Colonic mucosa (tissue), 4 donors: ENCODE data around the gene EFHC2. TPM values are rescaled to one million over a fixed set of nuclear protein-coding genes. Genes with fewer than 3 reads are reported as not detected.
A peak's percentile ranks its signal among the peaks of the same experiment; 100 is the strongest.
"Not testable (repeated sequence)": the region's sequence is repeated elsewhere in the genome, so short reads cannot be mapped to it uniquely, and the experiment has no call there.

ENCODE experiments used
- DNase-seq: peaks from one replicate; pipeline ENCODE4 v3.0.0-alpha.2; 2020
- H3K27ac ChIP-seq: fragments of 200-600 bp; one replicate; pipeline ENCODE4 v1.8.0; 2021
- H3K27me3 ChIP-seq: fragments of 200-600 bp; one replicate; pipeline ENCODE4 v1.8.0; 2021
- H3K36me3 ChIP-seq: fragments of 200-600 bp; one replicate; pipeline ENCODE4 v1.8.0; 2021
- H3K4me1 ChIP-seq: fragments of 200-600 bp; one replicate; pipeline ENCODE4 v1.8.0; 2021; ENCODE audit warnings: mild to moderate bottlenecking
- H3K4me3 ChIP-seq: fragments of 200-600 bp; one replicate; pipeline ENCODE4 v1.8.0; 2021
- H3K9ac ChIP-seq, 2 donors: one replicate each; pipeline ENCODE4 v1.7.0; 2013; ENCODE audit warnings: control low read depth in 2 of 2, low read depth in 2 of 2, low read length in 2 of 2
- H3K9me3 ChIP-seq: fragments of 200-600 bp; one replicate; pipeline ENCODE4 v1.8.0; 2021
- intact Hi-C: fragments of 100-400 bp; cut with DNase I; formaldehyde crosslinking; loops from one replicate; pipeline ENCODE4 v1.14.1; 2022
- total RNA-seq, 2 donors: library from RNA; stranded (reverse); fragmentation: NEBNext Ultra II Directional in 1 of 2; extraction: Animal tissue kit (Norgen Biotek cat#: 25700) in 1 of 2; gene quantifications; one replicate each; pipeline ENCODE4 v1.2.1, GENCODE V29; 2021
- TF ChIP-seq, protein P1 (sequence below): fragments of 200-600 bp; IDR thresholded peaks from one replicate; pipeline ENCODE4 v1.8.0; 2022; ENCODE audit warnings: antibody characterized with exemption, mild to moderate bottlenecking
- donor health status: healthy.
- donor health status: DM: no; HTN: no; CAD: no.
- donor health status: DM: no; HTN: no; CAD: no.

Gene EFHC2
- total RNA-seq, 2 donors from 2014 or later, result 0.57 to 2.0 TPM

DNA sequence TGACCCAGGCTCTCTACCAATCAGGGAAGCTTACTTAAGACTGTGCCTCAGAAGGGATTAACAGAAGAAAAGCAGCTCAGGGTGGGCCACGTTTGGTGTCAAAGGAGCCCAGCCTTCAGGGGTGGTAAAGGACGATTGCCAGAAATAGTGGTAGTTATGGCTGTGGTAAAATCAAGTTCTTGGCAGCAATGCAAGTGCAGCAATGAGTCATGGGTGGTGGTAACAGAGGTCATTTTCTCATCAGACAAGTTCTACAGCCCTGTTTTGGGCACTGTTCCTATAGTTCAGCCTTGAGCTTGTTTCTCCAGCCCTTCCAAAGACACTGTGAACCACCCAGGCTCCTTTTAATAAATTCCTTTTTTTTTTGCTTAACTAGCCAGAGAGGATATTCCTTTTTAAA, 120.3 kb downstream of the EFHC2 start:
- Histone ChIP-seq H3K27me3 (no peaks in the 10 kb centered on the region), H3K4me3 (no peak overlapping the region), H3K4me1 (no peaks in the 10 kb centered on the region), H3K27ac (no peak overlapping the region), H3K9ac (no peak overlapping the region), H3K36me3 (no peaks in the 10 kb centered on the region), H3K9me3 (no peaks in the 10 kb centered on the region)
- TF ChIP-seq, protein P1, sequence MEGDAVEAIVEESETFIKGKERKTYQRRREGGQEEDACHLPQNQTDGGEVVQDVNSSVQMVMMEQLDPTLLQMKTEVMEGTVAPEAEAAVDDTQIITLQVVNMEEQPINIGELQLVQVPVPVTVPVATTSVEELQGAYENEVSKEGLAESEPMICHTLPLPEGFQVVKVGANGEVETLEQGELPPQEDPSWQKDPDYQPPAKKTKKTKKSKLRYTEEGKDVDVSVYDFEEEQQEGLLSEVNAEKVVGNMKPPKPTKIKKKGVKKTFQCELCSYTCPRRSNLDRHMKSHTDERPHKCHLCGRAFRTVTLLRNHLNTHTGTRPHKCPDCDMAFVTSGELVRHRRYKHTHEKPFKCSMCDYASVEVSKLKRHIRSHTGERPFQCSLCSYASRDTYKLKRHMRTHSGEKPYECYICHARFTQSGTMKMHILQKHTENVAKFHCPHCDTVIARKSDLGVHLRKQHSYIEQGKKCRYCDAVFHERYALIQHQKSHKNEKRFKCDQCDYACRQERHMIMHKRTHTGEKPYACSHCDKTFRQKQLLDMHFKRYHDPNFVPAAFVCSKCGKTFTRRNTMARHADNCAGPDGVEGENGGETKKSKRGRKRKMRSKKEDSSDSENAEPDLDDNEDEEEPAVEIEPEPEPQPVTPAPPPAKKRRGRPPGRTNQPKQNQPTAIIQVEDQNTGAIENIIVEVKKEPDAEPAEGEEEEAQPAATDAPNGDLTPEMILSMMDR, result no peak
- DNase-seq, result peak; percentile 73
- intact Hi-C loops, result no loop called here

- TF ChIP-seq, protein P1, result no peak
- intact Hi-C loops, result no loop called here
Measured at GRCh38 chrX:44218465-44218864, 125.0 kb downstream of the EFHC2 start.

DNA sequence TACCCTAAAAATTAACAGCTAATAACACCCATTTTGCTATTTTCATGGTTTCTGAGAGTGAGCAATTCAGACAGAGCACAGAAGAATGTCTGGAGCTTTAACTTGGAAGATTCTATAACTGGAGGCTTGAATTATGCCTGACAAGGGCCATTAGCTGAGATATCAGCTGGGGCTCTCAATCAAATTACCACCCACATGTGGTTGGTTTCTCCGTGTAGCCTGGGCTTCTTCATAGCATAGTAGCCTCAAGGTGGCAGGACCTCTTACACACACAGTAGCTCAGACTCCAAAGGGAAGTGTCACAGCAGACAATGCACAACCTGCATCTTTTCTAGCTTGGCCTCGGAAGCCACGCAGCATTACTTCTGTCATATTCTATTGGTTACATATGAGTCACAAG, 127.3 kb downstream of the EFHC2 start:
- Histone ChIP-seq H3K9ac (no peak overlapping the region), H3K4me3 (no peak overlapping the region), H3K4me1 (no peaks in the 10 kb centered on the region), H3K27me3 (no peaks in the 10 kb centered on the region), H3K9me3 (no peaks in the 10 kb centered on the region), H3K27ac (no peak overlapping the region), H3K36me3 (no peaks in the 10 kb centered on the region)
- DNase-seq, result no peak
- TF ChIP-seq, protein P1, result no peak
- intact Hi-C loops, result no loop called here

More at GRCh38 chrX:44218465-44218864, 125.0 kb downstream of the EFHC2 start:
- H3K27ac ChIP-seq, result no peak overlapping the region
- H3K9ac ChIP-seq, result no peak overlapping the region
- H3K4me1 ChIP-seq, result no peaks in the 10 kb centered on the region
- H3K9me3 ChIP-seq, result no peaks in the 10 kb centered on the region
- no peak for DNase-seq
- no peaks in the 10 kb centered on the region for H3K27me3 ChIP-seq
- no peaks in the 10 kb centered on the region for H3K36me3 ChIP-seq
- no peak overlapping the region for H3K4me3 ChIP-seq

DNA sequence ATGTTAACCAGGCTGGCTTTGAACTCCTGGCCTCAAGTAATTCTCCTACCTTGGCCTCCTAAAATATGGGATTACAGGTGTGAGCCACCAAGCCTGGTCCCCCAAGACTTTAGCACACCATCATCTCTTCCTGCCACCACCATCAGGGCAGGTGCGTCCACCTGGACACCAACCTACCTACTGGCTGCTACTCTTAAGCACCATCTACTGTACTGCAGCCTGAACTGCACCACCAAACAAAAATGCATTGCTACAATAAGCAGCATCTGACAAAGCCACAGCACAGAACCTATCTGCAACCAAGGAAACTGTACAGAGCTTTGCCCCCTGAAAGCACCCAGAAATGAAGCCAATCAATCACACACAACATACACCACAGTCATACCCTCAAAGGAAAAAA, 139.7 kb downstream of the EFHC2 start:
- Histone ChIP-seq H3K9ac (no peak overlapping the region), H3K27ac (no peak overlapping the region), H3K9me3 (no peaks in the 10 kb centered on the region), H3K4me1 (no peaks in the 10 kb centered on the region), H3K27me3 (no peaks in the 10 kb centered on the region), H3K4me3 (no peak overlapping the region), H3K36me3 (no peaks in the 10 kb centered on the region)
- no peak for DNase-seq
- TF ChIP-seq, protein P1, result no peak
- intact Hi-C loops, result no loop called here

DNA sequence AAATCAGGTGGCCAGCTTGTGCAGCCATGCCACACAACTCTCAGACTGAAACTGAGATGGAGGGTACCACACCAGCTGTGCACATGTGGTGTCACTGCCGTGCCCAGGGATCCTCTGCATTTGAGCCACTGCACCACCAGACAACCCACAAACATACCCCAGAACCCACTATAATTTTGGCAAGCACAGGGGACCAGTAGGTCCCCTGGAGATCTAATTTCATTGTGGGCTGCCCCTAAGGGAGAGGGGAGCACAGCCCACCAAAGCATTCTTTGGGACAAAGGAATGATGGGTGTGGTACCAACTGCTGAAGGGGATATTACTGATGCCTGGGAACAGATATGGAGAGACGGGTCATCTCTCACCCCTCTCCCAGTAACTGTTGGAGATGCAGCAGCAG, 140.9 kb downstream of the EFHC2 start:
- H3K9ac ChIP-seq, result no peak overlapping the region
- intact Hi-C loops, result no loop called here
- no peak overlapping the region for H3K27ac ChIP-seq
- no peaks in the 10 kb centered on the region for H3K9me3 ChIP-seq
- no peaks in the 10 kb centered on the region for H3K36me3 ChIP-seq
- no peaks in the 10 kb centered on the region for H3K27me3 ChIP-seq
- H3K4me1 ChIP-seq, result no peaks in the 10 kb centered on the region
- no peak overlapping the region for H3K4me3 ChIP-seq
- TF ChIP-seq, protein P1, result no peak
- no peak for DNase-seq

- Histone ChIP-seq H3K27me3 (no peaks in the 10 kb centered on the region), H3K36me3 (no peaks in the 10 kb centered on the region), H3K27ac (no peak overlapping the region), H3K9me3 (no peaks in the 10 kb centered on the region), H3K4me3 (no peak overlapping the region), H3K4me1 (no peaks in the 10 kb centered on the region), H3K9ac (no peak overlapping the region)
- TF ChIP-seq, protein P1, result no peak
- intact Hi-C loops, result no loop called here
- no peak for DNase-seq
Measured at GRCh38 chrX:44189116-44189515, 154.4 kb downstream of the EFHC2 start.

DNA sequence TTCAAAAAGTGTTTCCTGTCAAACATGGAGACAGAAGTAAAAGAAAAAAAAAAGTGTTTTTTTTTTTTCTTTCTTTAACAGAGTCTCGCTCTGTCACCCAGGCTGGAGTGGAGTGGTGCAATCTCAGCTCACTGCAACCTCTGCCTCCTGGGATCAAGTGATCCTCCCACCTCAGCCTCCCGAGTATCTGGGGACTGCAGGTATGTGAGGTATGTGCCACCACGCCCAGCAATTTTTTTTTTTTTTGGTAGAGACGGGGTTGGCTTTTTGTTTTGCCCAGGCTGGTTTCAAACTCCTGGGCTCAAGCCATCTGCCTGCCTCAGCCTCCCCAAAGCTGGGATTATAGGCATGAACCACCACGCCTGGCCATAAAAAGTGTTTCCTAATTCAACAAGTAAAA, 155.6 kb downstream of the EFHC2 start:
- H3K36me3 ChIP-seq, intact Hi-C loops, H3K9ac ChIP-seq: not testable (repeated sequence)

More for the DNA sequence above, 155.6 kb downstream of the EFHC2 start:
- not testable (repeated sequence) for H3K27me3 ChIP-seq, H3K9me3 ChIP-seq, H3K4me3 ChIP-seq, DNase-seq, H3K4me1 ChIP-seq, H3K27ac ChIP-seq
